Suprapubic skin (tissue), 3 donors: Measurements from ENCODE around the gene RLN3.

Experiments
- CTCF ChIP-seq, 2 donors: fragments of 200-600 bp in 1 of 2; fragments of 450-650 bp in 1 of 2; sonication (generic) in 1 of 2; IDR thresholded peaks; one replicate each; pipeline ENCODE4 v1.5.1; 2016 to 2019; ENCODE audit warnings: antibody characterized with exemption in 2 of 2, mild to moderate bottlenecking in 1 of 2, moderate library complexity in 1 of 2
- EP300 ChIP-seq: sonication (generic); formaldehyde crosslinking; IDR thresholded peaks from one replicate; pipeline ENCODE4 v1.6.1; 2017; ENCODE audit warnings: antibody characterized with exemption
- POLR2A ChIP-seq, 2 donors: fragments of 450-650 bp; IDR thresholded peaks; one replicate each; pipeline ENCODE4 v1.6.1; 2017; ENCODE audit warnings: antibody characterized with exemption in 2 of 2, mild to moderate bottlenecking in 2 of 2, moderate library complexity in 2 of 2

DNA sequence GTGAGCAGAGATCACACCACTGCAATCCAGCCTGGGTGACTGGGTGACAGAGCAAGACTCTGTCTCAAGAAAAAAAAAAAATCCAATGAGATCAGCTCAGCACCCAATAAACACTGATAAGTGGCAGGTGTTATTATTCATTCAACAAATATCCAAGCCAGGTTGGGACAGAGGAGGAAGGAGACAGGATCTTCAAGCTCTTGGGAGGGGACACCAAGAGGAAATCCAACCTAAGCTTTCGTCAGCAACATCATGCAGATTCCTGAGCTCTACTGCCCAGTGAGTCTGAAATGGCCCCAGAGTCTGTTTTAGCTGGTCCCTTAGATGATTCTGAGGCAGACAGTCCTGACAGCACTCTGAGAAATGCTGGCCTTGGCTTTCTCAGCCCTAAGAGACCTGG lies 29.5 kb upstream of the RLN3 start:
- TF ChIP-seq CTCF (IDR thresholded peaks at IDR 0.05) (no peak), POLR2A (IDR thresholded peaks at IDR 0.05) (no peak), EP300 (no peak)
